Panc1 (cell line): ENCODE data around the gene CPEB2. TPM values are rescaled to one million over a fixed set of nuclear protein-coding genes. Genes with fewer than 3 reads are reported as not detected.
"Not testable (repeated sequence)": the region's sequence is repeated elsewhere in the genome, so short reads cannot be mapped to it uniquely, and the experiment has no call there.

Source experiments
- ATAC-seq: fragments of 200-7000 bp; cut with Tn5 transposase; 2 replicates; pipeline ENCODE4 v1.9.1; 2020; ENCODE audit warnings: mild to moderate bottlenecking, moderate library complexity
- BruUV-seq: library from RNA; stranded (reverse); fragments of 400-500 nt; replicated peaks from 2 replicates; lab custom pipeline; 2021; lab: Mats Ljungman, UMichigan
- CTCF ChIA-PET: fragments of 300-600 bp; sonication (Branson Sonifier 250); formaldehyde crosslinking; loops from one replicate; lab custom pipeline; 2022; ENCODE audit warnings: antibody characterized with exemption; lab: Charles Lee
- POLR2A ChIA-PET: fragments of 300-600 bp; sonication (Branson Sonifier 250); formaldehyde crosslinking; loops from one replicate; lab custom pipeline; 2022; ENCODE audit warnings: antibody characterized with exemption; lab: Charles Lee
- DNase-seq: peaks from one replicate; pipeline ENCODE4 v3.0.0-alpha.2; 2010; ENCODE audit warnings: low read depth, low spot score
- H3K27ac ChIP-seq: 2 replicates; pipeline ENCODE4 v1.5.1; 2011; ENCODE audit warnings: mild to moderate bottlenecking, low read length, inconsistent platforms
- H3K27me3 ChIP-seq: fragments of 200-500 bp; sonication (Bioruptor generic); 2 replicates; pipeline ENCODE4 v1.6.0; 2014; ENCODE audit warnings: low read length, inconsistent platforms; ENCODE audit not compliant: control insufficient read depth, insufficient read depth
- H3K36me3 ChIP-seq: fragments of 200-500 bp; sonication (Bioruptor generic); 2 replicates; pipeline ENCODE4 v1.5.1; 2014; ENCODE audit warnings: inconsistent platforms, mild to moderate bottlenecking, low read length, moderate library complexity; ENCODE audit not compliant: control insufficient read depth, insufficient read depth
- H3K4me1 ChIP-seq: 2 replicates; pipeline ENCODE4 v1.5.1; 2011; ENCODE audit warnings: inconsistent platforms, mild to moderate bottlenecking, low read length, moderate library complexity; ENCODE audit not compliant: control insufficient read depth, insufficient read depth
- H3K4me3 ChIP-seq, 2 experiments: 2 replicates each; pipeline ENCODE4 v1.5.1; 2011 to 2012; ENCODE audit warnings: low read depth in 2 of 2, low read length in 2 of 2, mild to moderate bottlenecking in 2 of 2, inconsistent platforms in 1 of 2, moderate library complexity in 1 of 2
- H3K9me3 ChIP-seq: fragments of 200-500 bp; sonication (Bioruptor generic); 2 replicates; pipeline ENCODE4 v1.5.1; 2014; ENCODE audit warnings: low read depth, mild to moderate bottlenecking, inconsistent platforms, low read length, moderate library complexity; ENCODE audit not compliant: control insufficient read depth, insufficient read depth
- CTCF ChIP-seq: fragments of 450-650 bp; IDR thresholded peaks from 2 replicates; pipeline ENCODE4 v1.5.1; 2017; ENCODE audit warnings: mild to moderate bottlenecking
- POLR2AphosphoS5 ChIP-seq: IDR thresholded peaks from 2 replicates; pipeline ENCODE4 v1.6.1; 2012; ENCODE audit warnings: mild to moderate bottlenecking, low read depth, low read length, moderate library complexity
- REST ChIP-seq, 2 experiments: IDR thresholded peaks; 2 replicates each; pipeline ENCODE4 v1.6.1; 2011 to 2012; ENCODE audit warnings: low read depth in 2 of 2, control low read depth in 1 of 2, low read length in 1 of 2, mild to moderate bottlenecking in 1 of 2, moderate library complexity in 1 of 2; ENCODE audit not compliant: insufficient read depth in 1 of 2
- SIN3A ChIP-seq: IDR thresholded peaks from 2 replicates; pipeline ENCODE4 v1.6.1; 2012; ENCODE audit warnings: low read depth, mild to moderate bottlenecking, low read length, moderate library complexity, borderline replicate concordance; ENCODE audit not compliant: insufficient read depth
- TCF7L2 ChIP-seq: IDR thresholded peaks from 2 replicates; pipeline ENCODE4 v1.6.1; 2011; ENCODE audit warnings: mild to moderate bottlenecking, low read depth, low read length, inconsistent platforms
- in situ Hi-C: cut with HindIII; loops from 2 replicates; pipeline ENCODE4 v1.10.0; 2016; ENCODE audit warnings: low sequenced_read_pairs, low pct_unique_long_range_greater_than_20kb
- intact Hi-C: fragments of 100-400 bp; cut with micrococcal nuclease; formaldehyde crosslinking; loops from one replicate; pipeline ENCODE4 v1.10.0; 2022; ENCODE audit not compliant: unreplicated experiment
- total RNA-seq: library from RNA; stranded (reverse); gene quantifications from one replicate; pipeline ENCODE4 v1.2.1, GENCODE V29; 2021; ENCODE audit not compliant: unreplicated experiment

Gene CPEB2
- total RNA-seq, 1 experiment from 2014 or later = 7.2 TPM

- H3K4me3 ChIP-seq = no peak overlapping the region
- no peaks in the 10 kb centered on the region for H3K27me3 ChIP-seq
- intact Hi-C loops (no loop called here), in situ Hi-C loops (no loop called here)
- no peak overlapping the region for H3K27ac ChIP-seq
- ChIA-PET POLR2A (no interaction called here), CTCF (no interaction called here)
- no peaks in the 10 kb centered on the region for H3K9me3 ChIP-seq
- no peak for DNase-seq
- TF ChIP-seq REST (IDR thresholded peaks at IDR 0.05; ENCODE audit: insufficient read depth in 1 of 2, low read depth in 2 of 2, low read length in 1 of 2) = no peak
- no peak for TF ChIP-seq TCF7L2
- no peak for TF ChIP-seq POLR2AphosphoS5
- no peak for TF ChIP-seq CTCF
- no peak for TF ChIP-seq SIN3A
- BruUV-seq = no TSS peak
- no peaks in the 10 kb centered on the region for H3K36me3 ChIP-seq
- no peak for ATAC-seq
- H3K4me1 ChIP-seq = no peaks in the 10 kb centered on the region
Measured at GRCh38 chr4:15078682-15079642, 76.7 kb downstream of the CPEB2 start.

- CTCF ChIA-PET = no interaction called here
- H3K4me1 ChIP-seq = no peaks in the 10 kb centered on the region
- no peaks in the 10 kb centered on the region for H3K9me3 ChIP-seq
- BruUV-seq = no TSS peak
- no peaks in the 10 kb centered on the region for H3K36me3 ChIP-seq
- DNase-seq (no peak), ATAC-seq (no peak)
- no peaks in the 10 kb centered on the region for H3K27me3 ChIP-seq
- H3K27ac ChIP-seq = no peak overlapping the region
- in situ Hi-C loops (no loop called here), intact Hi-C loops (no loop called here)
- POLR2A ChIA-PET = no interaction called here
- H3K4me3 ChIP-seq = no peak overlapping the region
- TF ChIP-seq TCF7L2 (no peak), CTCF (no peak), SIN3A (no peak), POLR2AphosphoS5 (no peak), REST (IDR thresholded peaks at IDR 0.05; ENCODE audit: insufficient read depth in 1 of 2, low read depth in 2 of 2, low read length in 1 of 2) (no peak)
Measured at GRCh38 chr4:15084780-15085179, 82.5 kb downstream of the CPEB2 start.

- H3K4me3 ChIP-seq, H3K36me3 ChIP-seq, intact Hi-C loops, H3K9me3 ChIP-seq, BruUV-seq, ATAC-seq, in situ Hi-C loops, POLR2A ChIA-PET, H3K27ac ChIP-seq, H3K27me3 ChIP-seq, CTCF ChIA-PET, DNase-seq, H3K4me1 ChIP-seq: not testable (repeated sequence)
Measured at GRCh38 chr4:15085762-15086161, 83.5 kb downstream of the CPEB2 start.
